Hepatic stellate cell (primary cell): ENCODE data around the gene DHX58.

Source experiments
- DNase-seq: peaks from one replicate; pipeline ENCODE4 v3.0.0; 2011; ENCODE audit warnings: low spot score

DHX58 gene

DNA sequence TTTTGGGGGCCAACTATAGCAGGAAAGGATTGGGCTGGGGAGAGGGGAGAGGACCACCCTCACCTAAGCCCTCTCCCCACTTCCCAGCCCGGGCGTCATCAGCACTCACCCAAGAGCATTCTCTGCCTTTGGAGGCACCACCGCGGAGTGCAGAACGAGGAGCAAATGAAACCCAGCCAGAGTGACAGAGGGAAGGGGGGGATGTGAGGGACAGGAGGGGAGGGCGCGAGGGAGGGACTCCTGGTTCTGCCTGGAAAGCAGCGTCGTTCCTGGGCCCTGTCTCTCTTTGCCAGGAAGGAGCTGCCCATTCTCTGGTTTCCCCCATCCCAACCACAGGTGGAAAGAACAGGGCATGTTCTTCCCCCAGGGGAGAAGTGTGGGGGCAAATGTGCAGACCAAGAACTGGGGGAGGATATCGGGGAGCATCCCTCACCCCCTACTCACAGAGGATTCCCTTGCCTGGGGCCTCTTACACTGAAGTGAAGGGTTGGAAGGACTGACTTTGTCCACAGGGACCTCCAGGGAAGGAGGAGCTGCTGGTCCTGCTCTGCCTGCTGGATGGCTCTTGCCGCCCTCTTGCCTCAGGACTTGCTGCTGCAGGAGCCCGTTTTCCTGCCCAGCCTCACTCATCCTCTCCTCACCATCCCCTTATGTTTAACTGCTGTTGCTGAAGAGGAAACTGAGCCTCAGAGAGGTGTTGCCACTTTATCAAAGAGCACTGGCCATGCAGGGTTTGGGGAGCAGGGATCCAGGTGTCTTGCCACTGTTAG is 58.6 kb downstream of the DHX58 start:
- DNase-seq, result no peak

DNA sequence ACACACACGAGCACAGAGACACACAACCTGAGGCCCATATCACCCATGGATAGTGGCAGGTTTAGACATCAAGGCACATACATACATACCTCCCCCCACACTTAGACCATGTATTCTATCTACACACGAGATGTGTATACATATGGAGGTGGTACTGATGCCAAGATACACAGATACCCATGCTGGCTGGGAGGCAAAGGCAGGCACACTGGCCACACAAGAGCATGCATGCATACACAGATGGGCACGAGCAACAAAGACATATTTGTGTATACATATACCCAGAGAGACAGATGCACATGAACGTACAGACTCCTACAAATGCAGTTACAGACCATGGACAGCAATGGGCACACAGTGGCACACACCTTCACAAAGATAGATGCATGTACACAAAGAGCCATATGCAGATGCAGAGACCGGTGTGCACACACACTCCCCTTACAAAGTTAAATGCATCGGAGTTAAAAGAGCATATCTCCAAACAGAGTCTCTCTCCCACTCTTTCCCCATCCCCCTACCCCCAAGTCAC is 60.1 kb downstream of the DHX58 start:
- DNase-seq, result no peak

DNA sequence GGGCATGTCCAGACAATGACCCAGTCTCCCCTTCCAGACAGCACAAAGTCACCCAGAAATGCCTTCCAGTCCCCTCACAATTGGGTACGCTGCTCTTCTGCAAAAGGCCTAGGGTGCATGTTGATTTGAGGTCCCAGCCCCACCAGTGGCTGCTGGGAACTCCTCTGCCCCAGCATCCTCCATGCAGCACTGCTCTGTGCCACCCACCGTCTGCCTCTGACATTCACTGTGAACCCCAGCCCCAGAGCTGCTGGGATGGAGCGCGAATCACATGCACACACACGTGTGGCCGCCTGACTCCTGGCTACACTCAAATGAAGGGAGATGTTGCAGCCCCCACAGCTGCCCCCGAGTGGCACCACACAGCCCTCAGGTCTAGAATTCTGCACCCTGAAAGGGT is 60.9 kb downstream of the DHX58 start:
- DNase-seq, result no peak
